Stimulated activated CD8-positive, alpha-beta memory T cell treated with anti-CD3 and anti-CD28 coated beads, Interleukin-15, amount 100 ng/mL, for 1 hour (primary cell): Measurements from ENCODE around the gene URGCP.

Experiments used
- DNase-seq: peaks from one replicate; pipeline ENCODE4 v3.0.0-alpha.2; 2020; ENCODE audit warnings: low read depth

URGCP gene

DNA sequence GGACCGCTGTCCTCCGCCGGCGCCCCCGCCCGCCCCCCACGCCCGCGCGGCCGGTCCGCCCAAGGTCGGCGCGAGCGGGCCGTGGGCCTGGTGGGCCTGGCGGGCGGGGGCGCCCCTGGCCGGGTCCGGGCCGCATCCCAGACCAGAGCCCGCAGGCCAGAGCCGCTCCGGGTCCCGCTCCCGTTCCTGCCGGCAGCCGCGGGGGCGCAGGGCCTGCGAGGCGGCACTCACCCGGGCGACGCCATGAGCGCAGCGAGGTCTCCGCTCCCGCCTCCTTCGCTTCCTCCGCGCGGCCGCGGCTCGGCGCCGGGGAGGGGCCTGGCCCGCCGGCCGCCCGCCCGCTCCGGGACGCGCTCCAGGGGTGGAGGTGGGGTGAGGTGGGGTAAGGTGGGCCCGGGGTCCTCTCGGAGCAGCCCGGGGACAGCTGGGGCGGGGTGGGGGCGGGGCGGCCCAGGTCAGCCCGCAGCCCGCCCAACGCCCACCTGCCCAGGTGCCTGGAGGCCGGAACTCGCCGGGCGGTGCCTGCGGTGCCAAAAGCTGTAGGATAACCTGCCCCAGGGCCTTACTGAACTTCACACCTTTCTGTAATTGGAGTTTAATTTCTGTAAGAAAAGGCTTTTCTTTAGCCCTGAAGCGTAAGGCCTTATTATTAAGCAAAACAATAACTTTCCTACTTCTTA is at the start of gene URGCP:
Gene URGCP (minus strand): TSS at position 266 of the 680 bp plus-strand sequence. CDS start 21 bp downstream, at position 245.
- peak; percentile 22 for DNase-seq

DNA sequence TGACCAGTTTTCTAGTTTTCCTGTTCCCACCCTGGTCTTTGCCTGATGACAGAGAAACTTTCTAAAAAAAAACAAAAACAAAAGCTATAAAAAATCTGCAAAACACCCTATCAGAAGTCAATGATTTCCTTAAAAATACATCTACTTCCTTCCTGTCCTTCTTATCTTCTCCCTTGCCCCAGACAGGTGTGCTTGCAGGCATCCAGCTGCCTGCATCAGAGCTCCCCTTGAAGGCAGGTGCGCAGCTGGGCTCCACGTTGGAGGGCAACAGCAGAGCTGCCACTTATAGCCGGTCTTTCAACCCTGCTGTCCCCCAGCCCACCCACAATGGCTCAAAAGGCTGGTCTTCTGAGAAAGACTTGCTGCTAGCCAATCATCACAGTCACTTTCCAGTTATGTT is 49.6 kb upstream of the URGCP start:
- no peak for DNase-seq

- no peak for DNase-seq
These were observed 48.3 kb upstream of the URGCP start for GRCh38 chr7:43954524-43955228.

- DNase-seq: no peak
These were observed 46.7 kb upstream of the URGCP start for GRCh38 chr7:43953071-43953470.

GRCh38 chr7:43952028-43952427 is 45.6 kb upstream of the URGCP start:
- no peak for DNase-seq

DNA sequence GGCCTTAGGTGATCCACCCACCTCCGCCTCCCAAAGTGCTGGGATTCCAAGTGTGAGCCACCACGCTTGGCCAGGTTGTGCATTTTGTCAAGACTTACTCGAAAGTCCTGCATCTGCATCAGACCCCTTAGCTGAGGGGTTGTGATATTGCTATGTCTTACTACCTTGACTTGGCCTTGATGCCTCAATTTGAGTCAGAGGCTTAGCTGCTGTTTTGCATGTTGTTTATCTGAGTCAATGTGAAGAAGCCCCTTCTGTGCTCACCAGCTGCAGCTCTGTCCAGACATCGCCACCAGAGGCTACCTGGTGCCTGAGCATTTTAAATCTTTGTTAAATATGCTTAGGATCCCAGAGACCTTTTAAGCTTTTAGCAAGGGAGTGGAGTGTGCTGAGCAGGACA is 37.9 kb upstream of the URGCP start:
- no peak for DNase-seq

DNA sequence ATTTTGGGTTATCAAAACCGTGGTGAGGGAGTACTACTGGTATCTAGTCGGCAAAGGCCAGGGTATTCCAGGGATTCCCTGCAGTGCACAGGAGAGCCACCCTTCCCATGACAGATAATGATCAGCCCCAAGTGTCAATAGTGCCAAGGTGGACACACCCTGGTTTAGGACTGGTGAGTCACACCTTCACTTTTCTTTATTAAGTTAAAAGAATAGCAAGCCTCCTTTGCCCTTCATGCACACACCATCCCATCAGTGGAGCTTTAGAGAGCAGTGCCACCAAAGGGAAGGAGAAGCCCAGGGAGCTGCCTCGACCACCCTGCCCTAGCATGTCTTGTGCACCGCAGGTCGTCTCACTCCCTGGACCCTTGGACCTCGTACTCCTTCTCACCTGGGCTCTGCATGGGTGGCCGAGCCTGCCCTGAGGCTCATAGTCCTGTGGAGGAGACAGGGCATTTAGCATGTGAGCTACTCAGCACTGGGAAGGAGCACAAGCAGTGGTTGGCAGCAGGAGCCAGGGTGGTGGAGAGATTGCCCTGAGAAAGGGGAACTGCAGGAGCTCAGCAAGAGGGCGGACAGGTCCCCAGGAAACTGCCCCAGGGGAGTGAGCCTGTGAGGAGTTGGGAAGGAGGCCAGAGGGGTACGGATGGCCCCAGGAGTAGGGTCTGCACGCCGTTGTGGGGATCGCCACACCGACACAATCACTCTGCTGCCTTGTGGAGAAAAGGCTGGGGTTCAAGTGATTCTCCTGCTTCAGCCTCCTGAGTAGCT is 37.2 kb upstream of the URGCP start:
- no peak for DNase-seq

GRCh38 chr7:43942997-43943396 is 36.6 kb upstream of the URGCP start:
- DNase-seq: no peak

- no peak for DNase-seq
These were observed 35.9 kb upstream of the URGCP start for GRCh38 chr7:43942250-43942649.

GRCh38 chr7:43938892-43939482 is 32.6 kb upstream of the URGCP start:
- DNase-seq: no peak

DNA sequence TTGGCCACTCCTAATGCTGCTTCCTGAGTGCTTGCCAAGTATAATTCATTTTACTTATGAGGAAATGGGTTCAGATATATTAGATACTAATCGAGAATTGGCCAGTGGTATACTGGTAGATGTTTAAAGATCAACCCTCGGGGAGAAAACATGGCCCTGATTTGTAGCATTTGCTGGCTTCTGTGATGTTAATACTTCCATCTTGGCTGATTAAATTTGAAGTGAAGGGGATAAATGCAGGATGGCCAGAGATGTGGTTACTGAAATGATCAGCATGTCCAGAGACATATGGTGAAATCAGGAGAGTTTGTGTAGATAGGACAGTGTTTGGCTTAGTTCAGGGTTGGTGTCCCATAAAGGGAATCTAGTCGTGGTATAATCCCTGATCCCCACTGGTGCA is 31.0 kb upstream of the URGCP start:
- no peak for DNase-seq

- no peak for DNase-seq
These were observed 27.6 kb upstream of the URGCP start for GRCh38 chr7:43933902-43934560.

GRCh38 chr7:43931346-43931745 is 24.9 kb upstream of the URGCP start:
- no peak for DNase-seq

DNA sequence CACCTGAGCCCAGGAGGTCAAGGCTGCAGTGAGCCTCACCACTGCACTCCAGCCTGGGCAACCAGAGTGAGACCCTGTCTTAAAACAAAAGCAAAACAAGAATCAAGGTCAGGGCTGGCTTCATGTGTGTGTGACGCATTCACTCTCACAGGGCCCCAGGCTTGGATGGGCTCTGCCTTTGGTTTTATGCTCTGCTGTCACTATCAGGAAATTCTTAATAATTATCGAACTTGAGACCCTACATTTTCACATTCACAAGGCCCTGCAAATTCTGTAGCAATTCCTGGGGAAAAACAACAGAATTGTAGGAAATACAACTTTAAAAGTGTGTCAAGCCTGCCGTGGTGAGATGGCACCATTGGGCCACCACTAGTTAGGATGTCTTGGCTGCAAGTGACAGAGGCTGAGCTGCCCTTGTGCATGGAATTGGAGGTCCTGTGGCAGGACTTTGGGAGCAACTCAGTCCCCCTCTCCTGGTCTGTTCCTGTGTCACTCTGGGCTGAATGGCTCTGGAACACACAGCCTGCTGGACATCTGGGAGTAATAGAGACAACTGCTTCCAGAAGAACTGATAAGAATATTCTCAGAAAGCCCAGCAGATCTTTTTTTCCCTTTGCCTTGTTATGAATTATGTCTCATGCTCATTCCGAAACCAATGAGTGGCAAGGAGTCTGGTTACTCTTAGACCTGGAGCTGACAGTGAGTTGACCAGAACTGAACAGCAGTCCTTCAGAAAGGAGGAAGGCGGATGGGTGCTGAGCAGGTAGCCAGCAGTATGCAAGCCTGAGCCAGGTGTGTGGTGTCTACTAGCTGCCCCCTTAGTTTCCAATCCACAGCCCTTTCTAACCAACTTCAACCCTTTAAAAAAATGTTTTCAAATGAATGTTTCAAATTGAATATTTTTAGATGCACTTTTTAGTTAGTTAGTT is 23.4 kb upstream of the URGCP start:
- no peak for DNase-seq

GRCh38 chr7:43927810-43928209 is 21.4 kb upstream of the URGCP start:
- DNase-seq: no peak

- no peak for DNase-seq
These were observed 20.4 kb upstream of the URGCP start for GRCh38 chr7:43926798-43927123.

- DNase-seq: peak; percentile 78
These were observed 19.8 kb upstream of the URGCP start, which contains the start of gene UBE2D4 for GRCh38 chr7:43925984-43926797. Gene UBE2D4, plus strand, starts transcription at chr7:43926436. Its CDS starts 97 bp downstream, at chr7:43926533.

DNA sequence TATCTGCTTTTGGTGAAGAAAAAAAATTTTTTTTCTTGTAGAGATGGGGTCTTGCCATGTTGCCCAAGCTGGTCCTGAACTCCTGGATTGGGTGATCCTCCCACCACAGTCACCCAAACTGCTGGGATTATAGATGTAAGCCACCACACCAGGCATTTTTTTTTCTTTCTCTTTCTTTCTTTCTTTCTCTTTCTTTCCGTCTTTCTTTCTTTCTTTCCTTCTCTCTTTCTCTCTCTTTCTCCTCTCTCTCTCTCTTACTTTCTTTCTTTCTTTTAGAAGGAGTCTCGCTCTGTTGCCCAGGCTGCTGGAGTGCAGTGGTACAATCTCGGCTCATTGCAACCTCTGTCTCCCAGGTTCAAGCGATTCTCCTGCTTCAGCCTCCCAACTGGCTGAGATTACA is 16.3 kb upstream of the URGCP start:
- no peak for DNase-seq

DNA sequence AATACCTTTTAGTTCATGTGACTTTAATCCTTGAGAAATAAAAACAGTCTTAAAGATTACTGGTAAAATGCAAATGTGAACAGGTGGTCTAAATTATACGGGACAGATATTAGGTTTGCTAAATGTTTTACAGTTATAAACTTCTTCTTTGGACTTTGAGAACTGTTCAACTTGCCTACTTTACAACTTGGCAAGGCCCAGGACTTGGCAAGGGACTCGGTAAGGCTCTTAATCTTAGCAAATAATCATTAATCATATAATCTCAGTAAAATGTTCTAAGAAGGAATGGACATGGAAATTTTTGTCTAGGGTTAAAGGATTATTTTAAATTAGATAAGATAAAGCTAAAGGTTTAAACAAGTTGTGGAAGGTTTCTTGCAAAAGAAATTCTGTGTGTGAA is 15.0 kb upstream of the URGCP start:
- DNase-seq: no peak

- no peak for DNase-seq
These were observed 9.5 kb upstream of the URGCP start for GRCh38 chr7:43915907-43916306.
